ENCODE data around the gene PKP2.

- TF ChIP-seq POLR2AphosphoS5 (IDR thresholded peaks at IDR 0.05; ENCODE audit: insufficient read depth in 1 of 2, low read depth in 1 of 2) (no peak), CTCF (IDR thresholded peaks at IDR 0.05) (no peak)
Measured at GRCh38 chr12:32757157-32757556, 139.4 kb downstream of the PKP2 start.

Data from vagina (tissue), 2 donors.